ENCODE measurements around the gene EHD3. TPM values are rescaled to one million over a fixed set of nuclear protein-coding genes. Genes with fewer than 3 reads are reported as not detected.

Gene EHD3
- total RNA-seq, 2 donors from 2014 or later = 1.0 to 1.1 TPM

- TF ChIP-seq, protein P1, sequence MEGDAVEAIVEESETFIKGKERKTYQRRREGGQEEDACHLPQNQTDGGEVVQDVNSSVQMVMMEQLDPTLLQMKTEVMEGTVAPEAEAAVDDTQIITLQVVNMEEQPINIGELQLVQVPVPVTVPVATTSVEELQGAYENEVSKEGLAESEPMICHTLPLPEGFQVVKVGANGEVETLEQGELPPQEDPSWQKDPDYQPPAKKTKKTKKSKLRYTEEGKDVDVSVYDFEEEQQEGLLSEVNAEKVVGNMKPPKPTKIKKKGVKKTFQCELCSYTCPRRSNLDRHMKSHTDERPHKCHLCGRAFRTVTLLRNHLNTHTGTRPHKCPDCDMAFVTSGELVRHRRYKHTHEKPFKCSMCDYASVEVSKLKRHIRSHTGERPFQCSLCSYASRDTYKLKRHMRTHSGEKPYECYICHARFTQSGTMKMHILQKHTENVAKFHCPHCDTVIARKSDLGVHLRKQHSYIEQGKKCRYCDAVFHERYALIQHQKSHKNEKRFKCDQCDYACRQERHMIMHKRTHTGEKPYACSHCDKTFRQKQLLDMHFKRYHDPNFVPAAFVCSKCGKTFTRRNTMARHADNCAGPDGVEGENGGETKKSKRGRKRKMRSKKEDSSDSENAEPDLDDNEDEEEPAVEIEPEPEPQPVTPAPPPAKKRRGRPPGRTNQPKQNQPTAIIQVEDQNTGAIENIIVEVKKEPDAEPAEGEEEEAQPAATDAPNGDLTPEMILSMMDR (IDR thresholded peaks at IDR 0.05) = no peak
- intact Hi-C loops (cut with DNase I) = no loop called here
- no peaks in the 10 kb centered on the region for H3K4me1 ChIP-seq
- H3K27ac ChIP-seq = no peak overlapping the region
- H3K36me3 ChIP-seq = no peaks in the 10 kb centered on the region
- H3K9me3 ChIP-seq = no peaks in the 10 kb centered on the region
- H3K9ac ChIP-seq (ENCODE audit: low read depth in 2 of 2, low read length in 2 of 2) = no peak overlapping the region
- DNase-seq = no peak
- no peak overlapping the region for H3K4me3 ChIP-seq
- no peaks in the 10 kb centered on the region for H3K27me3 ChIP-seq
These were observed 50.2 kb downstream of the EHD3 start for GRCh38 chr2:31284107-31284506.

DNA sequence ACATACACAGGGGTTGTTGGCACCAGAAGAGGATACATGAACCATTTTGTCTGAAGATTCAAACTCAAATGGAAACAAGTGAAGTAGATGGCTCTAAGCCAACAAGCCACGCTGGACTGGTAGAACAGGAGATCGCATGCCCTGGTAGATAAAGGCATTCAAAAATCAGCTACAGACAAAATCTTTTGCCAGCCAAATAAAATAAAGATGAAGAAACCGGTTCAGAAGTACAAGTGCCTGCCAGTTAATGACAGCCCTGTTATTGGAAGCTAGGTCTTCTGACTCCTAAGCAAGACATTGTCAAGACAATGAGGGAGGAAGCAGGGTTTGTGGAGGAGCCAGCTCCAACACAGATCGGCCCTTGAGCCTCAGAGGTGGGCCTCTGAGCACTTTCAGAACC, 52.3 kb downstream of the EHD3 start:
- Histone ChIP-seq H3K27ac (no peak overlapping the region), H3K27me3 (no peaks in the 10 kb centered on the region)
- intact Hi-C loops (cut with DNase I) = no loop called here

DNA sequence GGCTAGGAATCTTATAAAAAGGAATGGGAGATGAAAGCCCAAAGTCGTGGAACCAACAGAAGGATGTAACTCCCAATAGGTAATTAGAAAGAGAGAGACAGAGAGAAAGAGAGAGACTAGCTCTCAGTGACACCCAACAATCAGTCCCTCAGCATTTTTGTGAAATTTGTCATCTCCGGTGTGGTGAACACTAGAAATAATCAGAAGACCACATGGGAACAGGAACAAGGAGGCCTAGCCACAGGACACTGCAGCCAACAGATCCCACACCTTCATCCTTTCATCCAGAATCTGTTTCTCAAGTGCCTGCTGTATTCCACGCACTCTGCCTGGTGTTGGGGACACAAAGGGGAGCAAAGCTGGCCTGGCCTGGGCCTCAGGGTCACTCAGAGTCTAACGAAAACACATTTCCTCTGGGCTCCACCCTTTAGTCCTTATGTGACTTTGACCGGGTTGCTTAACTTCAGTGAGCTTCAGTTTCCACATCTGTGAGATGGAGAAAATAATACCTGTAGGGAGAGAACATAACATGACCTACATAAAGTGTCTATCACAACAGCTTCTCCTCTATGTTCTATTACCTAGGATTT, 53.1 kb downstream of the EHD3 start:
- Histone ChIP-seq H3K9ac (ENCODE audit: low read depth in 2 of 2, low read length in 2 of 2) (no peak overlapping the region), H3K36me3 (no peaks in the 10 kb centered on the region), H3K27me3 (no peaks in the 10 kb centered on the region), H3K4me3 (no peak overlapping the region), H3K9me3 (no peaks in the 10 kb centered on the region), H3K4me1 (no peaks in the 10 kb centered on the region), H3K27ac (no peak overlapping the region)
- DNase-seq = no peak
- intact Hi-C loops (cut with DNase I) = no loop called here
- TF ChIP-seq, protein P1 (IDR thresholded peaks at IDR 0.05) = no peak

More for the DNA sequence above, 52.3 kb downstream of the EHD3 start:
- DNase-seq = no peak
- Histone ChIP-seq H3K9ac (ENCODE audit: low read depth in 2 of 2, low read length in 2 of 2) (no peak overlapping the region), H3K4me3 (no peak overlapping the region), H3K36me3 (no peaks in the 10 kb centered on the region), H3K4me1 (no peaks in the 10 kb centered on the region), H3K9me3 (no peaks in the 10 kb centered on the region)
- TF ChIP-seq, protein P1 (IDR thresholded peaks at IDR 0.05) = no peak

- Histone ChIP-seq H3K4me1 (no peaks in the 10 kb centered on the region), H3K4me3 (no peak overlapping the region), H3K27ac (no peak overlapping the region), H3K9ac (ENCODE audit: low read depth in 2 of 2, low read length in 2 of 2) (no peak overlapping the region), H3K27me3 (no peaks in the 10 kb centered on the region), H3K9me3 (no peaks in the 10 kb centered on the region), H3K36me3 (no peaks in the 10 kb centered on the region)
- DNase-seq = no peak
- intact Hi-C loops (cut with DNase I) = no loop called here
- TF ChIP-seq, protein P1 (IDR thresholded peaks at IDR 0.05) = no peak
These were observed 53.7 kb downstream of the EHD3 start for GRCh38 chr2:31287654-31288053.

DNA sequence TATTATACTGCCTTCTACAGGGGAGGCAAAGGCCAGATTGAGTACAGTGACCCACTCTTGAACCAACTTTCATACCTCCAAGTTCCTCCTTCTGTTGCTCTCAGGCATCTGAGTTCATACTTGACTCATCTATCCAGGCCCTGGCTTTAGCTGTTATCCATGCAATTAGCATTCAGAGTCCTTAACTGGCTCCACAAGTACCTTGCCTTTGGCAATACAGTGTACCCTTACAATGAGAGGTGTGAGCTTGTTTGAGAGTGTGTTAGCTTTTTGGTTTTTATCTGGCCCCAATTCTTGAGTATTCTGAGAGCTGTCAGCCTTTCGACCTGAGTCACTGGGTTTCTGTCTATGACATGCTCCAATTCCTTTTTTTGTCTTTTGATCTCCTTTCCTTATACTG, 60.2 kb downstream of the EHD3 start:
- TF ChIP-seq, protein P1 (IDR thresholded peaks at IDR 0.05) = no peak
- intact Hi-C loops (cut with DNase I) = no loop called here
- H3K36me3 ChIP-seq = no peaks in the 10 kb centered on the region
- no peak overlapping the region for H3K4me3 ChIP-seq
- no peak overlapping the region for H3K9ac ChIP-seq (ENCODE audit: low read depth in 2 of 2, low read length in 2 of 2)
- no peaks in the 10 kb centered on the region for H3K4me1 ChIP-seq
- DNase-seq = no peak
- no peak overlapping the region for H3K27ac ChIP-seq
- no peaks in the 10 kb centered on the region for H3K27me3 ChIP-seq
- H3K9me3 ChIP-seq = no peaks in the 10 kb centered on the region

Data from colonic mucosa (tissue), 4 donors.